NCI-H82 (cell line): Measurements from ENCODE around the gene ZP2.
A peak's percentile ranks its signal among the peaks of the same experiment; 100 is the strongest.
"Not testable (repeated sequence)": the region's sequence is repeated elsewhere in the genome, so short reads cannot be mapped to it uniquely, and the experiment has no call there.

Experiments
- DNase-seq: peaks from one replicate; lab custom pipeline; 2025; lab: John Stamatoyannopoulos, UW

The ZP2 gene

DNA sequence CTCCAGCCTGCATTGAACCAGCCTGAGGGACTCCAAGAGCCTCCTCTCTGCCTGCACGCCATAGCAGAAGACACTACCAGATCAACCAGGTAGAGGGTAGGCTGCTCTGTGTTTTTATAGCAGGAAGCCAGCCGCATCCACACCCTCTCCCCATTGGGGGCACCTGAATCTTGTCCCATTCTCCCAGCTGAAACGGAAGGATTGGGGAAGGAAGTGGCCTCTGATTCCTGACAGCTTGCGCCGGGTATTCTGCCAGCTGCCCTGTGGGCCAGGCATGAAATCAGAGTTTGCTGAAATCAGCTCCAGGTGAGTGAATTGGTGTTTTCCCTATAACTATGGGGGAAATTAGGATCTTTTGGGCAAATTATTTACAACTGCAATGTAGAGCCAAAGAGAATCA is at the start of gene ZP2:
TSS of gene ZP2 (minus strand) at position 89 of the 400 bp plus-strand sequence. CDS start at position 62, 27 bp downstream.
- DNase-seq: no peak

DNA sequence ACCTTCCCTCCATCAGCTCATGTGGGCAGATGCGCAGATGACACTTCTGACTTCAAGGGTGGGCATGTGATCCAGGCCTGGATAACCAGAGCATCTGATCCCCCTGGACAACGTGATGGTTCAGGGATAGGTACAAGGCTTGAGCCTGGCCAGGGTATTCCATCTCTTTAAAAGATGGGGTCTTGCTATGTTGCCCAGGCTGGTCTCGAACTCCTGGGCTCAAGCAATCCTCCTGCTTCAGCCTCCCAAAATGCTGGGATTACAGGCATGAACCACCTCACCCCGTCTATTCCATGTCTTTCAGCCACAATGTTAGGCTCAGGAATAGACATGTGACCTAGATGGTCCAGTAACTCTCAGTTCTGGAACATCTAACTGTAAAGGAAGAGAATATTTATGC is 45.9 kb upstream of the ZP2 start:
- DNase-seq: no peak

DNA sequence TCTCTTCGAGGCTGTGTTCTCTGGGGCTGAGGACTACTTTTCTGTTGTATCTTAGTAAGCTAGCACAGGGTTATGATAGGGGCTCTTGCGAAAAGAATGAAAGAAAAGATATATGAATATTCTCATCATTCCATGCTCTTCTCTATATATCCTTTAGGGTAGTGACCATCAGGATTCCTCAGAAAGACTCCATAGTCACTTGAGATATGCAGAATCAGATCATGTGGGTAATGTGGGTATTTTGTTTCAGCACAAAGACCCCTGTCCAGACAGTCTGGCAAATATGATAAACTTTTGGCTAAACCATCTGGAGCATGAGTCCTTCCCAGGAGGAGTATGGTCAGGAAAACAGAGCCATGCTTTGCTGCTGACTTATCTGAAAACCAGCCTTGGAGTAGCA is 45.3 kb upstream of the ZP2 start:
- DNase-seq: no peak

GRCh38 chr16:21253470-21253869 is 42.1 kb upstream of the ZP2 start:
- DNase-seq: no peak

DNA sequence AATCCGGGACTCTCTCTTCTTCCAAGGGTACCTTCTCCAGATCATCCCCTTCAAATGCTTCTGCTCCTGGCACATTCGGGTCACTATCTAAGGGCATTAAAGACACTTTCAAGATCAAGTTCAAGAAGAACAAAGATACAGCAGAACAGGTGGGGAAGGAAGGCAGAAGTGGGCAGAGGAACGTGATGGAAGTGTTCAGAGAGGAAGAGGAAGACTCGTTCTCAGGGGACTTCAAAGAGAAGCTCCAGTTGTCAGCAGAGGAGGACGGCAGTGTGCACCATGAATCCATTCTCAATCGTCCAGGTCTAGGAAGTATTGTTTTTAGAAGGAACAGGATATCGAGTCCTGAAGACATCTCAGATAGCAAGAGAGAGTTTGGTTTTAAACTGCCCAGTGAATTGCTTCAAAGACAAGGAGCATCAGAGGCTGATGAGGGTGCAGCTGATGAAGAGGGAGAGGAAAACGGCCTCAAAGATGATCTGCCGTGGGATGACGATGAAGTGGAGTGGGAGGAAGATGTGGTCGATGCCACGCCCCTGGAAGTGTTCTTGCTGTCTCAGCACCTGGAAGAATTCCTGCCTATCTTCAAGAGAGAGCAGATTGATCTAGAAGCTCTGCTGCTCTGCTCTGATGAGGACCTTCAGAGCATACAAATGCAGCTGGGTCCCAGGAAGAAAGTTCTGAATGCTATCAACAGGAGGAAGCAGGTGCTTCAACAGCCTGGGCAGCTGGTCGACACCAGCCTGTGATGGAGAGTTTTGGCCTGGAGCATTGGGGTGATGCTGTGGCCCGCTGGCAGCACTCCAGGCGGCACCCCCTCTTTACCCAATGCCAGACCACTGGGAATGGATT is 38.9 kb upstream of the ZP2 start:
- DNase-seq: no peak

GRCh38 chr16:21248179-21248578 is 36.8 kb upstream of the ZP2 start:
- DNase-seq: not testable (repeated sequence)

DNA sequence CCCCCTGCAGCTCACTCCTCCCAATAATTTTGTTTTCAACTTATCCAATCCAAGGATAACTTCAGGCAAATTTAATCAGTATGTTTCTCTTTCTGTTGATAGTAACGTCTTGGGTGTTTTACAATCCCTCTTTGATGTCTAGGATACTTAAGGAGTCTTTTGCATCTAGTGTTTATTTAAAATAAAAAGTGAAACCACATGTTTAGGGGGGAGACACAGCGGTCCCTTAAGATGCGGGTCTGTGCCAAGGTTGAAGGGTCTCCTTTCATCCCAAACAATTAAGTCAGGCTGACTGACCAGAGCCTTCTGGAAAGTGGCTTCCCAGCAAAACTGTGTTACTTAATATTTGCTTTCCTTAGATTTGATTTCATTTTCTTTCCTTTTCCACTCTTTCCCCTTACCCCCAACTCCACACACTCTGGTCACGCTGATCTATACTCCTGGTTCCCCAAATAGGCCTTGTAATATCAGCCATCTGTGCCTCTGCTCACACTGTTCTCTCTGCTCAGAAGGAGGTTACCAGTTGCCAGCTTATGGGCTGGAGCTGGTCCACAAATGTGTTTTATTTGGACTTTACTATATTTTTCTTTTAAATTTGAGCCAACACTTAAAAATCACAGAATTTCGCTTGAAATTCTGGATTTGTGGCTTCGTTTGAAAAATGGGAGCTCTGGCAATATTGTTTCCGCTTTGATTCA is 33.3 kb upstream of the ZP2 start:
- DNase-seq: no peak

- no peak for DNase-seq
Measured at GRCh38 chr16:21242756-21243155, 31.4 kb upstream of the ZP2 start.

GRCh38 chr16:21239646-21240045 is 28.3 kb upstream of the ZP2 start:
- no peak for DNase-seq

DNA sequence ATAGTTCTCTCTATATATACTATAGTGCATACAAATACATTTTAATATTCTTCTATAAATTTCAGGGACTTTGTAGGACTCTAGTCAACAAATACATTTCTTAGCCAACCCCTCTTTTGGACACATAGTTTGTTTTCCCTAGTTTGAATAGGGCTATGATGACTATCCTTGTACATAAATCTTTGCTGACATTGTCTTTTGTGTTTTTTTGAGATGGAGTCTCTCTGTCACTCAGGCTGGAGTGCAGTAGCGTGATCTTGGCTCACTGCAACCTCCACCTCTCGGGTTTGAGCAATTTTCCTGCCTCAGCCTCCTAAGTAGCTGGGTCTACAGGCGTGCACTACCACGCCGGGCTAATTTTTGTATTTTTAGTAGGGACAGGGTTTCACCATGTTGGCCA is 25.5 kb upstream of the ZP2 start:
- no peak for DNase-seq

DNA sequence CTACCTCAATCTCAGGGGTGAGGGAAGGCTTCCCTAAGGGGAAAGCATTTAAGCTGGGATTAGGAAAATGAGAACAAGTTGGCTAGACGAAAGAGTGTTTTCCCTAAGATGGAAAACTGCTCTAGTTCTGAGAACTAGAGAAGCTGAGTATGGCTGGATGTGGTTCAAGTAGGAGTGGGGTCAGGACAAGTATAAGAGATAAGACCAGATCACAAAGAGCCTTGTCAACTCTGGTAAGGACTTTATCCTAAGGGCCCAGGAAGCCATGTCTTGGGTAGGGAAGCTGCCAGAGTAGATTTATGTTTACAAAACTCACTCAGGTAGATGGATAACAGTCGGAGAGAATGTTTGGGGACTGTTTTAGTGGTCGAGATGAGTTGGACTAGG is 23.8 kb upstream of the ZP2 start:
- no peak for DNase-seq

GRCh38 chr16:21233521-21234150 is 22.3 kb upstream of the ZP2 start, which contains the start of gene ANKS4B:
Gene ANKS4B (plus strand): TSS chr16:21233699. CDS start chr16:21233738, 39 bp downstream.
- no peak for DNase-seq

DNA sequence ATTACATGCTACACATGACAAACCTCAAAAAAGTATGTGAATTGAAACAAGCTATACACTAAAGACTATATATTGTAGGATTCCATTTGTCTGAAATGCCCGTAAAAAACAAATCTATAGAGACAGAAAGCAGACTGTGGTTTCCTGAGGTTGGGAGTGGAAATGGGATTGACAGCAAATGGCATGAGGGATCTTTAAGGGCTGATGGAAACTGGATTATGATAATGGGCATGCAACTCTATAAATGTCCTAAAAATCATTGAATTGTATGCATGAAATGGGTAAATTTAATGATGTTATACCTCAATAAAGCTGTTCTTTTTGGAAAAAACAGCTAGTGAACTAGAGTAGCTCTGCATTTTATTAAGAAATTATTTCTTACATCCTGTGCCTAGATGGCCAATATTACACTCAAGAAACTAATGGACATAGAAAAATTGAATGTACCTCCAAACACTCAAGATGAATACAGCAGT is 21.7 kb upstream of the ZP2 start:
- no peak for DNase-seq

- DNase-seq: no peak
Measured at GRCh38 chr16:21228361-21228872, 17.0 kb upstream of the ZP2 start.

GRCh38 chr16:21227866-21228265 is 16.5 kb upstream of the ZP2 start:
- DNase-seq: no peak

DNA sequence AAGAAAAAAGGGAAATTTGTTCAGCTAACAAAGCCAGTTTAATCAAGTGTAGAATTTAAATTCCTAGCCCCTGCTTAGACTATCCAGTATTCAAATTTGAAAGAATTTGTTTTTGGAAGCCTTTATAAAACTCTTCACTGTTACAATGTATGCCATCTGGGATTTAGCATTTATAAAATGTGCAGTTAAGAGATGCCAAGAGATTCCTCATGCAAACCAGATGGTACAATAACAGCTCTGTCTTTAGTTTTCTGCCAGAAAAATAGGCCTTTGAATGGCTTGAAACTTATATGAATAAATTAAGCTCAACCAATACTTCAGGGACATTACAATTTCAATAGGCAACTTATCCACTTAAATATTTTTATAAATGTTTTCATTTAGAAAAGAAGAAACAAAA is 15.4 kb upstream of the ZP2 start:
- no peak for DNase-seq

GRCh38 chr16:21224800-21225199 is 13.4 kb upstream of the ZP2 start:
- DNase-seq: no peak

DNA sequence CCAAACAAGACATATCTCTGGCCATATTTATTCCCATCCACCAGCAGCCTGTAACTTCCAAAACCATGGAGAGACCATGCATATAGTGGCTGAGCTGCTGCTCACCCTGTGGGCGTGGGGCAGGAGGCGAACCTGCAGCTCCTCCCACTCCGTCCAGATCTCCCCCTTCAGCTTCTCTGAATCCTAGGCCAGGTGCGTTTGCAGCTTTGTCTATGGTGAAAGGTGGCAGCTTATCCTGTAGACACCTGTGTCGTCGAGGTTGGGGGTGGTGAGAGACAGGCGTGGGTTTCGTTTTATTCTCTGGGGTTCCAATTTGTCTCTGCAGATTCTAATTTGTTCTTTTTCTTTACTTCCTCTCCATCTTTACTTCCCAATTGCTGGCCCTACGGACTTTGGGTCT is 12.4 kb upstream of the ZP2 start:
- no peak for DNase-seq

GRCh38 chr16:21222495-21223337 is 11.3 kb upstream of the ZP2 start:
- DNase-seq: no peak

DNA sequence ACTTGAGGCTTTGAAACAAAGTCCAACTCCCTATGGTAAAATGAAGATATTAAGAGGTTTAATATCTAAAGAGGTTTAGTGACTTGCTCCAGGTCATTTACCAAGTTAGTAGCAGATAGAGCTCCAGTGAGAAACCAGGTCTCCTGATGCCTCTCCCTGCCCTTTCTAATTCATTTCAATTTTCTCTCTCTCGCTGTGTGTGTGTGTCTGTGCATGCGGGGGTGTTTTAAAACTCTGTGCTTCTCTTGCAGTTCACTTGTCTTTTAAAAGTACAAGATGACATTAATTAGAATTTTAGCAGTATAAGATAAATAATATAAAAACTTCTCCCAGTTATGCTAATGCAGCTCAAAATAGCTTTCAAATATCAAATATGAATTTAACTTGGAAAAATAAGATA is 8.2 kb upstream of the ZP2 start:
- no peak for DNase-seq

GRCh38 chr16:21218153-21218552 is 6.8 kb upstream of the ZP2 start:
- DNase-seq: no peak

DNA sequence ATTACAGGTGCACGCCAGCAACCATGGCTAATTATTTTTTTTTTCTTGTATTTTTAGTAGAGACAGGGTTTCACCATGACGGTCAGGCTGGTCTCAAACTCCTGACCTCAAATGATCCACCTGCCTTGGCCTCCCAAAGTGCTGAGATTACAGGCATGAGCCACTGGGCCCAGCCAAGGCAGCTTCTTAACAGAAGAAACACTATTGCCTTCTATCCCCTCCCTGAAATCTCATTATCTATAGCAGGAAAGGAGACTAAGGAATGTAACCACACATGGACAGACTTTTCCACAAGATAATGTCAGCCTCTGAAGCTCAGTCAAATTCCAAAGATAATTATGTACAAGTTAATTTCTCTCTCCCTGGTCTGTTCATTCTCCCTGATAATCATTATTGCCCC is 5.7 kb upstream of the ZP2 start:
- peak; percentile 4 for DNase-seq
